NCI-H1694 treated with DMSO at 0.1 percent for 48 hours (cell line): Measurements from ENCODE around the gene NHSL1.

Experiments
- DNase-seq: peaks from one replicate; lab custom pipeline; 2025; lab: John Stamatoyannopoulos, UW

NHSL1 gene

DNA sequence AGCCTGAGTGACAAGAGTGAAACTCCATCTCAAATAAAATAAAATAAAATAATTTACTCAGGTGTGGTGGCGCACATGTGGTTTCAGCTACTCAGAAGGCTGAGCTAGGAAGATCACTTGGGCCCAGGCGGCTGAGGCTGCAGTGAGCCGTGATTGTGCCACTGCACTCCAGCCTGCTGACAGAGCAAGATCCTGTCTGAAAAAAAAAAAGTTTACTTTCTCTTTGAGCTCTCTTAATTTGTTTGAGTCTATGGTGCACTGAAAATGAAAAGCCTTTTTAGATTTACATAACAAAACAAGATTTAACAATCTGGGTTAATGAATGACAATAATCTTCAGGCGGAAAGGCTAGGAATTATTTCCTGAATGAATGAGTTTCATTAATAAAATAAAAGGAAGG, 23.3 kb upstream of the NHSL1 start:
- no peak for DNase-seq

DNA sequence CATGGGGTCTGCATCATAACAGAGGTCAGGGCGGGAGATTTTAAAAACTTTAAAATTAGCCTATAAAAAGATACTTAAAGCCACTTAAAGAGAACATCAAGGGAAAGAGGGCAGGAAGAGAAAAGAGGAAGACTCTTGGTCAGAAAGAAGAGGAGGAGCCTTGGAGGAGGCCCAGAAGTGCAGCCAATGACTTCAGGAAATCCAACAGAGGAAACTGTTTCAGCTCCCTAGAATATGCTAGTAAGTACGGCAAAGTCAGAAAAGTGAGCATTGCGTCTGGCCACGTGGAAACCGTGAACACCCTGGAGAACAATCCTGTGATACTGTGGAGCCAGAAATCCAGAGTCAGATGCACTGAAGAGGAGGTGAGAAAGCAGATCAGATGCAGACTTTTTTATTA, 22.5 kb upstream of the NHSL1 start:
- DNase-seq: no peak

DNA sequence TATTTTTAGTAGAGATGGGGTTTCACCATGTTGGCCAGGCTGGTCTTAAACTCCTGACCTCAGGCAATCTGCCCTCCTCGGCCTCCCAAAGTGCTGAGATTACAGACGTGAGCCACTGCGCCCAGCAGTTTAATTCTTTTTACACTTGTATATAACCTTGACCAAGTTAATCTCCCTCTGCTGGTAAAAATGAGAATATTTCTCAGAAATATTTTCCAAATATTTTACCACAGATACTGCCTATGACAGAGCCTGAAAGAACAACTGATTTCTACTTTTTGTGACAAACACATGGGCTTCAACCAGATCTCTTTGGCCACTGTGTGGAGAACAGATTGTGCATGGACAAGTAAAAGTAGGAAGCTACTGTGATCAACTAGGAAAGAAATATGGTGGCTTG, 21.2 kb upstream of the NHSL1 start:
- DNase-seq: peak; percentile 8

DNA sequence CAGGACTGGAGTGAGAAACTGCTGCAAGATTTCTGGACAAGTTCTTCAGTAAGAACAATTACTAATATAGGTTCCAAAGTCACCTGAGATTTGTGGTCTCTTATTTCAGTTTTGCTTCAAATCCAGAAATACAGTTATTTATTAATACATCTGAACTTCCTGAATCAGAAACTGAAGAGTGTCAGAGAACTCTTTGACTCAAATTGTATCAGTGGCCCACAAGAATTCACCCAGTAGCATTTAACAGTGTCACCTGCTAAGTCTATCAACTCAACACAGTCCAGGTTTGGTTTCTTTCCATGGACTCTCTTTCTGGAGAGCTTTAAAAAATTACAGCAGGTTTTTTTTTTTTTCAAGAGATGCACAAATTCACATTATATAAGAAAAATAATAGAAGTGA, 18.8 kb upstream of the NHSL1 start:
- no peak for DNase-seq

DNA sequence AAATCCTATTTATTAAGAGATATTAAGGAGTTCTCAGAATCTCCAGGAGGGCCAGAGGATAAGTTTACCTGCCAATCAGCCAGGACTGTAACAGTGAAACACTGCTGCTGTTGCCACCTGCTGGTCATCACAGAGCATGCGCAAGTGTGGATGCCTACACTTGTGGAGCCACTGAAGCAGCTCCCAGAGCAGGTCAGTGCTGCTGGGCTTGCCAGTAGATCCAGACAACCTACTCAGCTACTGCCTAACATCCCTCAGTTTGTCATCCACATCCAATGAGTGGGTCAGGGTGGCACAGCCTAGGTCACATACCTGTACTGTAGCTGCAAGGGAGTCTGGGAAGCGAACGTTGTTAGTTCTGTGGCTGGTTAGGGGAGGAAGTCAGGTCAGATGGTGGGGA, 18.3 kb upstream of the NHSL1 start:
- DNase-seq: peak; percentile 3

DNA sequence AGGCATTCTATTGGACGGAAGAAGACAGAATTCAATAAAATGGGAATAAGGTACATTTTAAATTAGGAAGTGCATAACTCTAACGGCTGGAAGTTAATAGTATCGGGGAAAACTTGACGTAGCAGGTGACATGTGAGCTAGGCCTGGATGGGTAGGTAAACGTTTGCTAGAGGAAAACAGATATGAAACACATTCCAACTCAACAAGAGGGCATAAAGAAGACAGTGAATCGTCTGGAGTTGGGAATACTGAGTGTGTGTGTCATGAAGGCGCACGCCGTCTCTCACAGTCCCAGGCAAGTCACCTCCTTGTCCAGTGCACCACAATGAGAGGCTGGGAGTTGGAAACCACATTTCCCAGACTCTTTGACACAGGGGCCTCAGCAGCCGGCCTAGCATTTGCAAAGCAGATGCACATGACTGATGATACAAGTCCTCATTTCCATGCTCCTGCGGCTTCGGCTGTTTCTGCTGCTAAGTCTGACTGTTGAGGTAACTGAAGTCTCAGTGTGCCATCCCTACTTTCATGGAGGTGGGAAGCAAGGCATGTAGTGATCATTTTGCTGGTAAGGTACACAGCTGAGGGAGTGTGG, 16.5 kb upstream of the NHSL1 start:
- DNase-seq: no peak

DNA sequence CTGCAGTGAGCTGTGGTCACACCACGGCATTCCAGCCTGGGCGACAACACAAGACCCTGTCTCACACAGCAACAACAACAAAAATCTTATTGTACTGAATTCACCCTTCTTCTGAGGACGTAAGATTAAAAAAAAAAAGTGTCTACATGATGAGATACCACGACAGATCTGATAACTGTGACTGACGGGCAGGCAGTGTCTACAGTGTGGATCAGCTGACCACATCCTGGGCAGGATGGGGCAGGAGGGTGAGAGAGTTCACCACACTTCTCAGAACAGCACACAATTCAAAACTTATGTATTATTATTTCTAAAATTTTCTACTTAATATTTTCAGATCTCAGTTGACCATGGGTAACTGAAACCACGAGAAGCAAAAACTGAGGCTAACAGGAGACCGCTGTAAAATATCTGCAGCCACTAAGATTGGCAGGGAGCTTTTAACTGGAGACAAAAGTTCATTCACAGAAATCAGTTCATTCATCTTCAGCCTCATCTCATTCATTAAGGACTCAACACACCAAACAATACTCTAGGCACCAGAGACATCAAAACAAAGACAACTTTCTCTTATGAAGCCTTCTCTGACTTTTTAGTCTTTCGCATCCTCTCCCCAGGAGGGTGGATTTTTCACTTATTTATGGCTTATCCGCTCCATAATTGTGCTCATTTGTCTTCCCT, 15.7 kb upstream of the NHSL1 start:
- no peak for DNase-seq

DNA sequence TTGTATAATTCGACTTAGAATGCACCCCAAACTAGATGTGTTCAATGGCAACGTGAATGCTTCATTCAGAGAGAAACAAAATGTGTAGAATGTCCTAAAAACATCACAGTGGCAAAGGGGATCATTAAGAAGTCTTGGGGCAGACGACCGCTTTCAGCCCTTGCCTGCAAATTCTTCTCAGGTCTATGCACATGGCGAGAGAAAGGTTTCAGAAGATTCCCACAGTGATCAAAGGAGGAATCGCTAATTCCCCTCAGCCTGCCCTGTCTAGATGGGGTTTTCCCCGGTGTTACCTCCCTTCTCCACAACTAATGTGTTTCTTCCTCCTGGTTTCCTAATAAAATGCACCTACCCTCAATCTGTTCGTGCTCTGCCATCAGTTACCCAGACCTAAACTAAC, 13.3 kb upstream of the NHSL1 start:
- no peak for DNase-seq

DNA sequence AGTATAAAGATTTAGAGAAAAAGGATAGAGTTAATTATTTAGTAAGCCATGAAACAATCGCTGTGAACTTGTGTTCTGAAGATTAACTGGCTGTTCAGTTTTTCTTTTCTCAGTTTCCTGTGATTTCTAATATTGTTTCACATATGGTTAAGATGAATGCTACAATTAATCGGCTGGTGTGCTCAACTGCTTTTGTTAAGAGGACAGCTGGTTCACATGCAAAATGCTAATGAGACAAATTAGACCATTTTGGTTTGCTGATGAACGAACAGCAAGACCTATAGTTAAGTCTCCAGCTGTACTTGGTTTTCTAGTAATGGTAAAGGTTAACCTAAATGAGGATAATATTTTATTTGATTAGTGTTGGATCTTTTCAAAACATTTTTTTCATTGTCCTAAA, 10.8 kb upstream of the NHSL1 start:
- peak; percentile 16 for DNase-seq

DNA sequence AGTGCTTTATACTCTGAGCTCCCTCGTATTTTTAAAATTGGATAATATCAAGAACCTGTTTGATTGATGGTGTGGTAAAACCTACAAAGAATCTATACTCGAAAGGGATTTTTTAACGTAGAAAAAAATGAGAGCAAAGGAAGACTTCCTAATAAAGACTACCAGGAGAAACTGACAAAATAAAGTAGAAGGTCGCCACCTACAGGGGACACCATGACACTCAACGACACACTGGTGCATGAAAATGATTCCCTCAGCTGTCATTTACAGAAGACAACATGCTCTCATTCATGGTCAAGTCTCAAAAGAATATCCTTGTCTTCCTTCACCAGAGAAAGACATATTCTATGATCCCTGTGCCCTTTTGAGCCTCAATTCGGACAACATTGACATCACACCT, 10.1 kb upstream of the NHSL1 start:
- DNase-seq: peak; percentile 62

DNA sequence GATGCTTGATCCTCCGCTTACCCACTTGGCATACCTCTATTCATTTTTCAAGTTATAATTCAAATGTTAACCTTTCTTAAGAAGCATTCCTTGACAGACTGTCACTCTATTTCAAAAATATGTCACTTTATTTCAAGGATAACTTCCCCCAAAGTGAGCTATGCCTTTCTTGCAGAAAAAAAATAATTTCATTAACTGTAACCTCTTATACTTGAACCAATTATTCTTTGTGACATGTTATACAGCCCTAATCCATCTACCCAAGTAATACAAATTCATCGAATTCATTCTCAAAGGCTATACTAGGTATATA, 9.3 kb upstream of the NHSL1 start:
- DNase-seq: no peak

DNA sequence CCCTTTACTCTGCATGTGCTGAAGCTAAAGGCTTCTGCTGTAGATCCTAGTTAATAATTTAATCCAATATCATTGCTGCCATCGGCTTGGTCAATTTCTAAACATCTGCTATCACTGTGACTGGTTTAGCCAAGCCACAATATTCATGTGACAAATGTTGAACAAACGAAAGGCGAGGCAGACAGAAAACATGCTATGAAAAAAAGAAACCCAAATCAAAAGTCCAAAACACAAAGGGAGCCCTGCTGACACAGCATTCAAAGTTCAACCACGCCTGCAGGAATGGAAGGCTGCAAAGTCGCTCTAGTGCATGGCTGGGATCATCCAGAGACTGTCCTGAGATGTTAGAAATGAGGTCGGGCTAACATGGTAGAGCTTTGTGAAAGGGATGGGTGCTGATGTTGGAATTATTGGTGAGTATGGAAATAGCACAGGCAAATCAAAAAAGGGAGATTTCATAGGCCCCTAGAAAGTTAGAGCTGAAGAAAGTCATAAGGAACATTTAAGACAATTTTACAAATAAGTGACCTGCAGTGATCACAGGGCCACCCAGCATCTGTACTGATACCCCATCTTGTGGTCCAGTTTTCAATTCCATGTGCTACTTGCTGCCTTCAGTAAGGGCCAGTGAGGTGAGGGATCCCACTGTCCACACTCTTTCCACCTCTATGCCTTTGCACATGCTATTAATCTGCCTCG, 8.8 kb upstream of the NHSL1 start:
- DNase-seq: no peak

DNA sequence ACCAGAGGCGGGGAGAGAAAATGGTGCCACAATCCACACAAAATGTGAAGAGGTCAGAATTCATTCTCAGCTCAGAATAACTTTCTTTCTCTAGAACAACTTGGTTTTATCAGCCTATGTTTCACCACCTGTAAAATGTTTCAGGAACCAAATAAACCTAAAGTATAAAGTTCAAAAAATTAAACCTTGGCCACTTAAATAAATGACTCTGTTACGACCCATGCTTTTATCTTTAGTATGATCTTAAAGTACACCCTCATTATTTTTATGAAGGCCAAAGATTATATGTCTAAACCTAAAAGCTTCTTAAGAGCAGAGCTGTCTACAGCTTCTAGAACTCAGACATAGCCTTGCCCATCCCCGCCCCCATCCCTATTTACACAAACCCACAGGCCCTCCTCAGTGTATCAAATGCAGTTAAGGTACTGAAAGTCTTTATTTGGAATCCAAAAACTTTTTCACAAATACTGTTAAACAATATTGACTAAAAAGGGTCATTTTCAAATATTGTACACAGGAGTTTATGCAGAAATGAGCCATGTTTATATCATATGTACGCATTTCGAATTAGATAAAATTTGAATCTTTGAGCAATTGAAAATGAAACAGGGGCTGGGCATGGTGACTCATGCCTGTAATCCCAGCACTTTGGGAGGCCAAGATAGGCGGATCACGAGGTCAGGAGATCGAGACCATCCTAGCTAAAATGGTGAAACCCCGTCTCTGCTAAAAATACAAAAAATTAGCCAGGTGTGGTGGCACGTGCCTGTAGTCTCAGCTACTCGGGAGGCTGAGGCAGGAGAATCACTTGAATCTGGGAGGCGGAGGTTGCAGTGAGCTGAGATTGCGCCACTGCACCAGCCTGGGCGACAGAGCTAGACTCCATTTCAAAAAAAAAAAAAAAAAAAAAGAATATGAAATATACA, 5.7 kb upstream of the NHSL1 start:
- no peak for DNase-seq

DNA sequence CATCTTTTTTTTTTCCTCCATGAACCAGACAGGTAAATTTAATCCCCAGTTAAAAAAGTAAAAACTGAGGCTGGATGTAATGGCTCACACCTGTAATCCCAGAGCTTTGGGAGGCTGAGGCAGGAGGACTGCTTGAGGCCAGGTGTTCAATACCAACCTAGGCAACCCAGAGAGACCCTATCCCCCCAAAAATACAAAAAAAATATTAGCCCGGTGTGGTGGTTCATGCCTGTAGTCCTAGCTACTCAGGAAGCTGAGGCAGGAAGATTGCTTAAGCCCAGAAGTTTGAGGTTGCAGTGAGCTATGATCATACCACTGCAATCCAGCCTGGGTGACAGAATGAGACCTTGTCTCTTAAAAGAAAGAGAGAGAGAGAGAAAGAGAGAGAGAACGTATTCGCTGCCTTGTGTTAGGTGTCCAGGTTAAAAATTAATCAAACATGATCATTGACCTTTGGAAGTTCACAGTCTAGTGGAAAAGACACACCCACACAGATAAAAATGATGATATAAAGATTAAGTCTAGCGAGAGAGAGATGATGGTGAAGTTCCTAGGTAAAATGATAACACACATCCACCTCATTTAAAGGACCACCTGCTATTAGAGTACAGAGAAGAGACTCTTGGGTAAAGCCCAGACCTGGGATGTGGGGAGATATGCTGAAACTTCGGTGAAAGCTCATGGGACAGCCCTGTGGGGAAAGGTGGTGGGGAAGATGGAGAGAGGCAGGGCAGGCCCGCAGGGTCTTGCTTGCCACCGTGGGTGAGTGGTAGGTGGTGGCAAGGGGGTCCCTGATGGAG, 4.8 kb upstream of the NHSL1 start:
- no peak for DNase-seq

DNA sequence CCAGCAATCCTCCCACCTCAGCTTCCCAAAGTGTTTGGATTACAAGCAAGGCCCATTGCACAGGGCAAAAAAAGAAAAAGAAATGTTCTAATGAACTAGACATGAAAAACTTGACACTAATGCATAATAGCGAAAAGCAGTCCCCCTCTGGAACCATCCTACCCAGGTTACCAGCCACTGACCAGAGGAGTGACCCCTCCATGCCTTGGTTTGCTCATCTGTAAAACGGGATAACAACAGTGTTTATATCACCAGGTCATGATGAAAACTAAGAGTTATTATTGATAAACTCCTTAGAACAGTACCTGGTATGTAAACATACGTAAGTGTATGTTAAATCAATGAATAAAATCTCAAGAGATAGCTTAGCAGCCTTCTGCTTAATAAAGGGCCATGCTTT, 3.3 kb upstream of the NHSL1 start:
- DNase-seq: no peak

DNA sequence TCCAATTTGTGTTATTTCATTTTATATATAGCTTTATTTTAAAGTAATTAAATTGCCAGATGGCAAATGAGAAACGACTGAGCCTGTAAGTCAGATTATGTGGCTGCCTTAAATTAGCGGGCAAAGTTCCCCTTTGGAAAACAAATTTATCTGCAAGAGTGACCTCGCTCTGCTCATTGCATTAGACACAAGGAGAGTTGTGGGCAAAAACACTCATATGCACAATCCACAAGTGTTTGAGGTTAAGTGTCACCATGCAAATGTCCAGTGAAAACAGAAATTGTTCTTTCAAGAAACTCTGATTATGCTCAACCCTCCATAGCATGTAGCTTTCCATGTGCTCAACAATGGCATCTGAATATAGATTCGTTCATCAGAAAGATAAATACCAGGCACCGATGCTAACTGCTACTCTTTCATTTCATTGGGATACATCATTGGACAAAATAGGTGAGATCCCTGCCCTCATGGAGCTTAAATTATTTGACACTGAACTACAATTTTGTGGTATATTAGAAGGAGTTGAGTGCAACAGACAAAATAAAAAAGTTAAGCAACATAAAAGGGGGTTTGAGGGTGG, 1.7 kb upstream of the NHSL1 start:
- DNase-seq: peak; percentile 10

DNA sequence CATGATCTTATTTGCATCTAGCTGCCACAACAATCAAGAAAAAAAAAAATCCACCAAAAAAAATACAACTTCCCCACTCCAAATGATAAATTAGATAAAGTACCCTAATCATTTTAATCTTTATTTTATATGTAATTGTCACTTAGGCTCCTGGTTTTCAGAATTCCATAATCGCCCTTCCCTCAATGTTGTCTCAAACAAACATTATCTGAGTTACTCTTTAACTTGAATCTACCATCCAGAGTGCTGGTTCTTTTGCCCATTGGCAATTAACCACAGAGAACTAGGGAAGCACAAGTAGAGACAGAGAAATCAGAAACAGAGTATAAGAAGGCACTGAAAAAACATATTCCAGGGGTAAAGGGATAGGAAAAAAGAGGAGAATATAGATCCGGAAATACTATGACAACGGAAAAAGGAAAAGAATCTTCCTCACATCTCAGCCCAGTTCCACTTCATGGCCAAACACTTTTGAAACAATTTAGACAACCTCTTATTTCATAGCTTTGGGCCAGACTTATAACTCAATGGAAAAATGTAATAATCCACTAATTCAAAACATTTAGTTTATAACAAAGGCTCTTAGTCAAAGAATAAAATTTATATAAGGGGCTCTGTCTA, 861 bp upstream of the NHSL1 start:
- peak; percentile 3 for DNase-seq

DNA sequence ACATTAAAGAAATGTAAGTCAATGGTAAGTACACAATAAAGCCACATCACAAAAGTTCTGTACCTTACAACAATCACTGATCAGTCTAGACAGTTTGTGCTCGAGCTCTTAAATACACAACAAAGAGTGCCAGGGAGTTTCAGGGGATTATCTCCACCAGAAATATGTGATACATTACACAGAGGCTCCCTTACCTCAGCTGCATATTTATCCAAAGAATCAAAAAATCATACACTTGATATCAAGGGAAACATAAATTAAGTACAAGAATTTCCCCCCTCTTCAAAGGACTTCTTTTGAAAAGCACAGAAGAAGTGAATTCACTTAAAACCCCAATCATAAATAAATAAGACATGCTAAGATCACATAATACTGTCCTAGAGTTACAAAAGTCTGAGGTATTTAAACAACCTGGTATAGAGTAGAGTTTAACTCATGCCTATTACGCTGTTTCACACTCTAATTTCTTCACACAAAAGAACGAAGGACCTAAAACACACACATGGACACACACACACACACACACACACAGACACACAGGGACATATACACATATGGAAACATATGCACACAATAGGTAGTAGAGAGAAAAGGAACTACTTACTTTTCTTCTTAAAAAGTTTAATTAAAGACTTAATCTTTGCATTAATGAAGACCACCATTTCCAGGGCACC, 528 bp downstream of the NHSL1 start:
- DNase-seq: no peak

DNA sequence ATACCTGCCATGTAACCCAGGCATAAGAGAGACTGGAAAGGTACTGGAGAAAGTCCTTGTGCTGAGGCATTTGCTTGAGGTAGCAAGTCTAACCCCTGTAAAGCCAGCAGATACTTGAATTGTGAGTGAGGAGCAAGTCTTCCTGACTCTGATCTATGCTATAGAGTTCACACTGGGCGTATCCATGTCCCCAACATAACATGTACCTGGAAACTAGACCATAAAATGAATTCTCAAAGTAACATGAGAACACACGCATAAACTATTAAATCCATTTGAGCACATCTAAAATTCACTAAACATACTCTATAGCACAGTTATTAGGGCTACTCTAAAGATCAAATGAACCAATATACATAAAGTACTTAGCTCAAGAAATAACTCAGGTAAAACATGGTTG, 2.0 kb downstream of the NHSL1 start:
- no peak for DNase-seq

DNA sequence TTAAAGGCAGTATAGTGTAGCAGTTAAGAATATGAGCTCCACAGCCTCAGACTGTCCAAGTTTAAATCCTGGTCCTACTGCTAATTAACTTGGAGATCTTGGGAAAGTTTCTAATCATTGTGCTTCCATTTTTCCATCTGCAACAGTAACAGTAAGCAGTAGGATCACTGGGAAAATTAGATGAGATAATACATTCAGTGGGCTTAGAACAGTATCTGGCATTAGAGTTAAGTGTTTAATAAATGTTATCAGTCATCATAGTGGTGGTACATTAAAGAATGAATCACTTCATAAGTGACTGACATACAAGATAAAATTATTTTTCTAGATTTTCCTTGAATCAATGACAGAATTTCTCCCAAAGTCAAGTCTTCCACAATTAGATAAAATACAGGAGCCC, 5.0 kb downstream of the NHSL1 start:
- no peak for DNase-seq

DNA sequence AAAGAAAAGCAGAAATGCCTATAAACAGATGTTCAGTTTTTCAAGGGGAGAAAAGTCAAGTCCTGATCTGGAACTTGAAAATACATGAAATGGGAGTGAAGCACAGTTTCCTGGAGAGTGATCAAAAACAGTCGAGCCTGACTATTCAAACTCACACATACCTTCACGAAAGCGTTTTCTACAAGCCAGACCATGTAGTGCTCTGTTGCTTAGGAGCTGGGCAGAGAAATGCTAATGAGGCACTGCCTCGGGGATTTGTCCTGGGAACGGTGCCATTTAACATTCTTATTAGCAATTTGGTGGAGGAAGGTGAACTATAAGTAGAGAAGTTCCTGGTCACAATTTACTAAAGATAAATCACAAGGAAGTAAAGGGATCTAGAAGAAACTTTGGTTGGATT, 5.9 kb downstream of the NHSL1 start:
- no peak for DNase-seq
